ENCODE results near the gene NRROS. TPM values are rescaled to one million over a fixed set of nuclear protein-coding genes. Genes with fewer than 3 reads are reported as not detected.
"Not testable (repeated sequence)": the region's sequence is repeated elsewhere in the genome, so short reads cannot be mapped to it uniquely, and the experiment has no call there.

NRROS gene
- polyA plus RNA-seq, 1 of the 3 experiments (the other 2 are of a cell fraction), result 0.25 TPM

DNA sequence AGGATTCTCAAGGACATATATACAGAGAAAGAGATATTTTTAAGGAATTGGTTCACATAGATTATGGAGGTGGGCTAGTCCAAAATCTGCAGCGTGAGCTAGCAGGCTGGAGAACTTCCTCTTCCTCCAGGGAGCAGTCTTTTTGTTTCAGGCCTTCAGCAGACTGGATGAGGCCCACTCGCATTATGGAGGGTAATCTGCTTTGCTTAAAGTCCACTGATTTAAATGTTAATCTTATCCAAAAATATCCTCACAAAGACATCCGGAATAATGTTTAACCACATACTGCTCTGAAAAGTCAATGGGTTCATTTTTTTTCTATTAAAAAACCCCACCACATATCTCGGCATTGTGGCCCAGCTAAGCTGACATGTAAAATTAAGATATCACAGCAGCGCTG, 22.2 kb upstream of the NRROS start (continued):
- TF ChIP-seq, protein P1, sequence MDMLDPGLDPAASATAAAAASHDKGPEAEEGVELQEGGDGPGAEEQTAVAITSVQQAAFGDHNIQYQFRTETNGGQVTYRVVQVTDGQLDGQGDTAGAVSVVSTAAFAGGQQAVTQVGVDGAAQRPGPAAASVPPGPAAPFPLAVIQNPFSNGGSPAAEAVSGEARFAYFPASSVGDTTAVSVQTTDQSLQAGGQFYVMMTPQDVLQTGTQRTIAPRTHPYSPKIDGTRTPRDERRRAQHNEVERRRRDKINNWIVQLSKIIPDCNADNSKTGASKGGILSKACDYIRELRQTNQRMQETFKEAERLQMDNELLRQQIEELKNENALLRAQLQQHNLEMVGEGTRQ (IDR thresholded peaks at IDR 0.05; ENCODE audit: borderline replicate concordance, low read depth, low read length), result no peak
- no peak for TF ChIP-seq CHD2 (IDR thresholded peaks at IDR 0.05; ENCODE audit: low read length, partially characterized antibody)
- no peak for TF ChIP-seq EZH2phosphoT487 (IDR thresholded peaks at IDR 0.05; ENCODE audit: borderline replicate concordance, low read depth)
- TF ChIP-seq, protein P2, sequence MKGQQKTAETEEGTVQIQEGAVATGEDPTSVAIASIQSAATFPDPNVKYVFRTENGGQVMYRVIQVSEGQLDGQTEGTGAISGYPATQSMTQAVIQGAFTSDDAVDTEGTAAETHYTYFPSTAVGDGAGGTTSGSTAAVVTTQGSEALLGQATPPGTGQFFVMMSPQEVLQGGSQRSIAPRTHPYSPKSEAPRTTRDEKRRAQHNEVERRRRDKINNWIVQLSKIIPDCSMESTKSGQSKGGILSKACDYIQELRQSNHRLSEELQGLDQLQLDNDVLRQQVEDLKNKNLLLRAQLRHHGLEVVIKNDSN (IDR thresholded peaks at IDR 0.05; ENCODE audit: borderline replicate concordance, low read depth), result no peak
- TF ChIP-seq TCF12 (IDR thresholded peaks at IDR 0.05), result no peak
- no peak for TF ChIP-seq TEAD4 (IDR thresholded peaks at IDR 0.05; ENCODE audit: borderline replicate concordance, insufficient read depth)
- no peak for TF ChIP-seq SMC3 (IDR thresholded peaks at IDR 0.05; ENCODE audit: low read depth, low read length)
- TF ChIP-seq FOXM1 (IDR thresholded peaks at IDR 0.05; ENCODE audit: low read depth), result no peak

DNA sequence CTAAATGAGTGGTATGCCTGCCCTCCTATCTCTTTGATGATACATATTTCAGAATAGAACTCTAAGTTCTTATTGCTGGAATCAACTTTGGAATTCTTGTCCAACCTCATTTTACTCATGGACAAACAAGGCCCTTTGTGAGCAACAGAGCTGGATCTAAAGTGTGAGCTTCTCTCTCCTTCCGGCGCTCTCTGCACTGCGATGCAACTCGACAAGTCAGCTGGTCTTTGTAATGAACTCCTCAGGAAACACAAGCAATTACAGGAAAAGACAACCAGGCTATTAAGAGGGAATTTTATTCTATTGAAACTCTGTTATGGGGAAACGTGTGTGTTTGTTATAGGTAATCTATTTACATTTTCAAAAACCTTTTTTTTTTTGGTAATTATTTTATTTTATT, 20.3 kb upstream of the NRROS start:
- Histone ChIP-seq H3K4me2 (no peak overlapping the region), H3K9me3 (no peaks in the 10 kb centered on the region), H3K9ac (no peak overlapping the region), H4K20me1 (ENCODE audit: insufficient read depth) (no peaks in the 10 kb centered on the region), H3K4me3 (ENCODE audit: low read depth in 2 of 2, low read length in 1 of 2) (no peak overlapping the region), H3K36me3 (replicated peaks in 1 of 2; ENCODE audit: control insufficient read depth in 1 of 2, insufficient read depth in 2 of 2, low read length in 1 of 2) (no peaks in the 10 kb centered on the region), H3F3A (replicated peaks; ENCODE audit: insufficient read depth) (no peaks in the 10 kb centered on the region), H3K4me1 (ENCODE audit: control insufficient read depth in 1 of 2, insufficient read depth in 2 of 2, low read depth in 1 of 2, low read length in 1 of 2) (no peaks in the 10 kb centered on the region), H3K27me3 (ENCODE audit: insufficient read depth) (0 out of 2 replicates have a peak, but pooled peaks cover 5% of the 10 kb centered on the region), H3K79me2 (ENCODE audit: insufficient read depth) (no peaks in the 10 kb centered on the region), H3K9me2 (no peaks in the 10 kb centered on the region), H2AFZ (ENCODE audit: low read depth) (no peak overlapping the region), H3K27ac (ENCODE audit: low read depth in 2 of 2, low read length in 1 of 2) (no peak overlapping the region)
- 85% methylated on average over 5 of the region's 5 CpGs for WGBS (ENCODE audit: low lambda C conversion rate)
- no peak for DNase-seq
- POLR2A ChIA-PET, result no interaction called here
- CTCF ChIA-PET, result interaction anchor here (0.6 kb wide), 1 partner anchor 10 kb away, joined by 3 read pairs; no protein-coding TSS in a partner anchor
- TF ChIP-seq, protein P3, sequence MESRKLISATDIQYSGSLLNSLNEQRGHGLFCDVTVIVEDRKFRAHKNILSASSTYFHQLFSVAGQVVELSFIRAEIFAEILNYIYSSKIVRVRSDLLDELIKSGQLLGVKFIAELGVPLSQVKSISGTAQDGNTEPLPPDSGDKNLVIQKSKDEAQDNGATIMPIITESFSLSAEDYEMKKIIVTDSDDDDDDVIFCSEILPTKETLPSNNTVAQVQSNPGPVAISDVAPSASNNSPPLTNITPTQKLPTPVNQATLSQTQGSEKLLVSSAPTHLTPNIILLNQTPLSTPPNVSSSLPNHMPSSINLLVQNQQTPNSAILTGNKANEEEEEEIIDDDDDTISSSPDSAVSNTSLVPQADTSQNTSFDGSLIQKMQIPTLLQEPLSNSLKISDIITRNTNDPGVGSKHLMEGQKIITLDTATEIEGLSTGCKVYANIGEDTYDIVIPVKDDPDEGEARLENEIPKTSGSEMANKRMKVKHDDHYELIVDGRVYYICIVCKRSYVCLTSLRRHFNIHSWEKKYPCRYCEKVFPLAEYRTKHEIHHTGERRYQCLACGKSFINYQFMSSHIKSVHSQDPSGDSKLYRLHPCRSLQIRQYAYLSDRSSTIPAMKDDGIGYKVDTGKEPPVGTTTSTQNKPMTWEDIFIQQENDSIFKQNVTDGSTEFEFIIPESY (IDR thresholded peaks at IDR 0.05; ENCODE audit: borderline replicate concordance, low read depth), result no peak
- TF ChIP-seq, protein P4, sequence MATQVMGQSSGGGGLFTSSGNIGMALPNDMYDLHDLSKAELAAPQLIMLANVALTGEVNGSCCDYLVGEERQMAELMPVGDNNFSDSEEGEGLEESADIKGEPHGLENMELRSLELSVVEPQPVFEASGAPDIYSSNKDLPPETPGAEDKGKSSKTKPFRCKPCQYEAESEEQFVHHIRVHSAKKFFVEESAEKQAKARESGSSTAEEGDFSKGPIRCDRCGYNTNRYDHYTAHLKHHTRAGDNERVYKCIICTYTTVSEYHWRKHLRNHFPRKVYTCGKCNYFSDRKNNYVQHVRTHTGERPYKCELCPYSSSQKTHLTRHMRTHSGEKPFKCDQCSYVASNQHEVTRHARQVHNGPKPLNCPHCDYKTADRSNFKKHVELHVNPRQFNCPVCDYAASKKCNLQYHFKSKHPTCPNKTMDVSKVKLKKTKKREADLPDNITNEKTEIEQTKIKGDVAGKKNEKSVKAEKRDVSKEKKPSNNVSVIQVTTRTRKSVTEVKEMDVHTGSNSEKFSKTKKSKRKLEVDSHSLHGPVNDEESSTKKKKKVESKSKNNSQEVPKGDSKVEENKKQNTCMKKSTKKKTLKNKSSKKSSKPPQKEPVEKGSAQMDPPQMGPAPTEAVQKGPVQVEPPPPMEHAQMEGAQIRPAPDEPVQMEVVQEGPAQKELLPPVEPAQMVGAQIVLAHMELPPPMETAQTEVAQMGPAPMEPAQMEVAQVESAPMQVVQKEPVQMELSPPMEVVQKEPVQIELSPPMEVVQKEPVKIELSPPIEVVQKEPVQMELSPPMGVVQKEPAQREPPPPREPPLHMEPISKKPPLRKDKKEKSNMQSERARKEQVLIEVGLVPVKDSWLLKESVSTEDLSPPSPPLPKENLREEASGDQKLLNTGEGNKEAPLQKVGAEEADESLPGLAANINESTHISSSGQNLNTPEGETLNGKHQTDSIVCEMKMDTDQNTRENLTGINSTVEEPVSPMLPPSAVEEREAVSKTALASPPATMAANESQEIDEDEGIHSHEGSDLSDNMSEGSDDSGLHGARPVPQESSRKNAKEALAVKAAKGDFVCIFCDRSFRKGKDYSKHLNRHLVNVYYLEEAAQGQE (IDR thresholded peaks at IDR 0.05; ENCODE audit: low read depth, low read length), result no peak

DNA sequence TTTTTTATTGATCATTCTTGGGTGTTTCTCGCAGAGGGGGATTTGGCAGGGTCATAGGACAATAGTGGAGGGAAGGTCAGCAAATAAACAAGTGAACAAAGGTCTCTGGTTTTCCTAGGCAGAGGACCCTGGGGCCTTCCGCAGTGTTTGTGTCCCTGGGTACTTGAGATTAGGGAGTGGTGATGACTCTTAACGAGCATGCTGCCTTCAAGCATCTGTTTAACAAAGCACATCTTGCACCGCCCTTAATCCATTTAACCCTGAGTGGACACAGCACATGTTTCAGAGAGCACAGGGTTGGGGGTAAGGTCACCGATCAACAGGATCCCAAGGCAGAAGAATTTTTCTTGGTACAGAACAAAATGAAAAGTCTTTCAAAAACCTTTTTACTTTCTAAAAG, 19.9 kb upstream of the NRROS start:
- H4K20me1 ChIP-seq (ENCODE audit: insufficient read depth); H3K9ac ChIP-seq; H3K27ac ChIP-seq (ENCODE audit: low read depth in 2 of 2, low read length in 1 of 2); H3K9me3 ChIP-seq; CTCF ChIA-PET; DNase-seq; H3K9me2 ChIP-seq; POLR2A ChIA-PET; H3F3A ChIP-seq (replicated peaks; ENCODE audit: insufficient read depth); H3K4me2 ChIP-seq; H3K36me3 ChIP-seq (replicated peaks in 1 of 2; ENCODE audit: control insufficient read depth in 1 of 2, insufficient read depth in 2 of 2, low read length in 1 of 2); H2AFZ ChIP-seq (ENCODE audit: low read depth); H3K4me1 ChIP-seq (ENCODE audit: control insufficient read depth in 1 of 2, insufficient read depth in 2 of 2, low read depth in 1 of 2, low read length in 1 of 2); H3K4me3 ChIP-seq (ENCODE audit: low read depth in 2 of 2, low read length in 1 of 2); H3K79me2 ChIP-seq (ENCODE audit: insufficient read depth); H3K27me3 ChIP-seq (ENCODE audit: insufficient read depth): not testable (repeated sequence)
- WGBS (ENCODE audit: low lambda C conversion rate), result 48% methylated on average over 2 of the region's 5 CpGs
